Colon (tissue), 2 donors: ENCODE measurements around the gene STX8.
"Not testable (repeated sequence)": the region's sequence is repeated elsewhere in the genome, so short reads cannot be mapped to it uniquely, and the experiment has no call there.

Source experiments
- FAIRE-seq: peaks from 2 replicates; lab custom pipeline; 2012; peaks lifted over from hg19 to GRCh38; lab: Jason Lieb, UNC
- donor health status: control.
- donor health status: control.

STX8 gene

GRCh38 chr17:9386401-9386800 lies 189.2 kb downstream of the STX8 start:
- FAIRE-seq, result no peak

- FAIRE-seq, result no peak
These were observed 191.8 kb downstream of the STX8 start for GRCh38 chr17:9383826-9384225.

- FAIRE-seq, result no peak
These were observed 193.0 kb downstream of the STX8 start for GRCh38 chr17:9382626-9383025.

GRCh38 chr17:9381068-9381467 lies 194.6 kb downstream of the STX8 start:
- FAIRE-seq, result no peak

GRCh38 chr17:9380361-9380760 lies 195.3 kb downstream of the STX8 start:
- FAIRE-seq, result no peak

- not testable (repeated sequence) for FAIRE-seq
These were observed 199.4 kb downstream of the STX8 start for GRCh38 chr17:9376177-9376576.

- no peak for FAIRE-seq
These were observed 204.6 kb downstream of the STX8 start for GRCh38 chr17:9371019-9371418.

GRCh38 chr17:9370467-9370866 lies 205.2 kb downstream of the STX8 start:
- FAIRE-seq, result no peak

- FAIRE-seq, result no peak
These were observed 207.0 kb downstream of the STX8 start for GRCh38 chr17:9368631-9369030.

- no peak for FAIRE-seq
These were observed 208.5 kb downstream of the STX8 start for GRCh38 chr17:9367156-9367555.

GRCh38 chr17:9364837-9365430 lies 210.7 kb downstream of the STX8 start:
- no peak for FAIRE-seq

GRCh38 chr17:9363440-9364350 lies 211.9 kb downstream of the STX8 start:
- FAIRE-seq, result no peak

- no peak for FAIRE-seq
These were observed 214.2 kb downstream of the STX8 start for GRCh38 chr17:9361188-9361955.

- FAIRE-seq, result no peak
These were observed 214.9 kb downstream of the STX8 start for GRCh38 chr17:9360677-9361081.

- FAIRE-seq, result no peak
These were observed 219.1 kb downstream of the STX8 start for GRCh38 chr17:9356488-9356911.

GRCh38 chr17:9355846-9356245 lies 219.8 kb downstream of the STX8 start:
- no peak for FAIRE-seq

GRCh38 chr17:9355231-9355630 lies 220.4 kb downstream of the STX8 start:
- FAIRE-seq, result not testable (repeated sequence)

- FAIRE-seq, result no peak
These were observed 225.5 kb downstream of the STX8 start for GRCh38 chr17:9350080-9350479.

- no peak for FAIRE-seq
These were observed 229.2 kb downstream of the STX8 start for GRCh38 chr17:9346296-9346926.

- no peak for FAIRE-seq
These were observed 232.1 kb downstream of the STX8 start for GRCh38 chr17:9343516-9343915.

- FAIRE-seq, result no peak
These were observed 233.4 kb downstream of the STX8 start for GRCh38 chr17:9342225-9342624.

- no peak for FAIRE-seq
These were observed 235.7 kb downstream of the STX8 start for GRCh38 chr17:9339958-9340357.
